Adrenal gland (tissue), 12 donors: ENCODE results near the gene ULK3. TPM values are rescaled to one million over a fixed set of nuclear protein-coding genes. Genes with fewer than 3 reads are reported as not detected.
A peak's percentile ranks its signal among the peaks of the same experiment; 100 is the strongest.

Source experiments
- DNase-seq, 7 donors: peaks; one replicate each; pipeline ENCODE4 v3.0.0-alpha.2; 2019 to 2020
- H3K27ac ChIP-seq, 5 donors: fragments of 200-600 bp; sonication (generic) in 4 of 5; 1 replicate in 3 of 5; 2 replicates in 2 of 5; pipeline versions ENCODE4 v1.5.1 to v1.8.0; 2016 to 2020; ENCODE audit warnings: mild to moderate bottlenecking in 1 of 5
- H3K27me3 ChIP-seq: fragments of 200-600 bp; 2 replicates; pipeline ENCODE4 v1.8.0; 2021
- H3K36me3 ChIP-seq, 2 donors: fragments of 200-600 bp; replicated peaks in 1 of 2; 1 replicate in 1 of 2; 2 replicates in 1 of 2; pipeline versions ENCODE4 v1.5.1 to v1.8.0; 2018 to 2022
- H3K4me1 ChIP-seq, 2 donors: fragments of 200-600 bp; replicated peaks in 1 of 2; 1 replicate in 1 of 2; 2 replicates in 1 of 2; pipeline versions ENCODE4 v1.5.1 to v1.8.0; 2018 to 2021
- H3K4me3 ChIP-seq, 4 donors: fragments of 200-600 bp; sonication (generic) in 3 of 4; one replicate each; pipeline ENCODE4 v1.5.1; 2016 to 2018
- H3K9me3 ChIP-seq, 3 donors: fragments of 200-600 bp; sonication (generic) in 1 of 3; replicated peaks in 1 of 3; 1 replicate in 2 of 3; 2 replicates in 1 of 3; pipeline versions ENCODE4 v1.5.1 to v1.8.0; 2016 to 2021
- CTCF ChIP-seq, 6 experiments: fragments of 450-650 bp in 4 of 6; fragments of 200-600 bp in 2 of 6; sonication (generic) in 1 of 6; IDR thresholded peaks; 1 replicate in 5 of 6; 2 replicates in 1 of 6; pipeline versions ENCODE4 v1.5.1 to v1.8.0; 2016 to 2021; ENCODE audit warnings: antibody characterized with exemption in 6 of 6, mild to moderate bottlenecking in 2 of 6, moderate library complexity in 1 of 6
- POLR2A ChIP-seq, 2 donors: fragments of 450-650 bp; IDR thresholded peaks; one replicate each; pipeline ENCODE4 v1.6.1; 2017; ENCODE audit warnings: antibody characterized with exemption in 2 of 2, mild to moderate bottlenecking in 2 of 2, moderate library complexity in 1 of 2
- WGBS, 4 donors: extraction: QIAGEN DNeasy Blood & Tissue Kit in 2 of 4; methylation state at CpG; one replicate each; pipeline versions ENCODE4 v1.1.5 to v1.1.7; 2013 to 2017; 5-methylcytosine and 5-hydroxymethylcytosine counted together
- intact Hi-C, 2 donors: fragments of 100-400 bp; cut with DNase I; formaldehyde crosslinking; loops; one replicate each; pipeline versions ENCODE4 v1.14.1 to v1.15.0; 2022 to 2023
- polyA plus RNA-seq, 3 donors: library from polyadenylated mRNA; stranded (reverse); fragments of 200-250 nt in 2 of 3; fragments of 350-450 nt in 1 of 3; fragmentation: Illumina TruSeq in 1 of 3; extraction: RNeasy Lipid Tissue Mini Kit (QIAGEN cat#74804) in 1 of 3; gene quantifications; one replicate each; pipeline ENCODE4 v1.2.3, GENCODE V29; 2013 to 2014
- total RNA-seq, 9 donors: library from RNA; depleted of rRNA in 4 of 9; stranded (reverse); fragments of >200 nt in 4 of 9; fragments of 120-200 nt in 1 of 9; fragmentation: NEBNext Ultra II Directional in 1 of 9; extraction: Animal tissue kit (Norgen Biotek cat#: 25700) in 1 of 9; gene quantifications; one replicate each; pipeline versions ENCODE4 v1.1.0 to v1.2.4, GENCODE V29; 2013 to 2023
- donor health status: healthy with polysubstance abuse.
- donor health status: Bipolar disorder and iron deficiency.
- donor health status: DM: yes; HTN: yes; CAD: no.
- donor health status: DM: no; HTN: no; CAD: no.
- donor health status: DM: no; HTN: no; CAD: no.
- donor health status: DM: yes; HTN: yes; CAD: no.

ULK3 gene
- total and polyA plus RNA-seq, 12 donors = 21.7 to 126 (median 52.5) TPM

DNA sequence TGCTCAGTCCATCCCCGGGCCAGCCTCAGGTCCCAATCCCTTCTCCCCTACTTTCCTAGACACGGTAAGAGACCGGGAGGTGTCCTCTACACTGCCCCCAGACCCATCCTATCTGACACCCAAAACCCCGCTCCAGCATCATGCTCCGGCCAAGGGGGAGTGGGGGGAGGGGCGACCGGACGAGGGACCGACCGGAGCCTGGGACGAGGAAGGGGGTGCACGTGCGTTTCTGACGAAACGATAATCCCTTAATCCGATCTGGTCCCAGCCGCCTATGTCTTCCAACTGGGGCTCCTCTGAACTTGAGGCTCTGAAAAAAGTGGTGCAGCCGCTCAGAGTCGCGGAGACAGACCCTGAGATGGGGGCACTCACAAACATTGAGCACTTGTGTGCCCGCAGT is 16.0 kb downstream of the ULK3 start:
- Histone ChIP-seq H3K9me3 (no peaks in the 10 kb centered on the region), H3K4me3 (no peak overlapping the region), H3K36me3 (no peaks in the 10 kb centered on the region), H3K27ac (no peak overlapping the region), H3K4me1 (peaks cover 0 to 3% of the 10 kb centered on the region in 2 donors), H3K27me3 (no peaks in the 10 kb centered on the region)
- TF ChIP-seq POLR2A (IDR thresholded peaks at IDR 0.05) (no peak), CTCF (IDR thresholded peaks at IDR 0.05) (no peak)
- no peak for DNase-seq
- 17 to 42% (median 24%) methylated on average over 4 to 21 of the region's 21 CpGs for WGBS, 4 donors
- intact Hi-C loops = no loop called here

GRCh38 chr15:74826364-74826819 is 16.6 kb downstream of the ULK3 start, which contains the start of gene CPLX3:
TSS of gene CPLX3 (plus strand) at chr15:74826627. CDS start at chr15:74826704, 77 bp downstream.
- Histone ChIP-seq H3K36me3 (no peaks in the 10 kb centered on the region), H3K4me1 (peaks cover 0 to 3% of the 10 kb centered on the region in 2 donors), H3K9me3 (no peaks in the 10 kb centered on the region), H3K27me3 (no peaks in the 10 kb centered on the region), H3K27ac (no peak within 1 kb of the TSS), H3K4me3 (no peak within 1 kb of the TSS)
- WGBS, 4 donors = 2 to 16% (median 4%) methylated on average over 19 to 43 of the region's 44 CpGs; no CpG with 5 or more reads in 1 of the 4 donors
- peak in 6 of 7 donors; percentile 27 to 63 (median 50) for DNase-seq
- TF ChIP-seq POLR2A (IDR thresholded peaks at IDR 0.05) = no peak
- no peak for TF ChIP-seq CTCF (IDR thresholded peaks at IDR 0.05)
- intact Hi-C loops = no loop called here

DNA sequence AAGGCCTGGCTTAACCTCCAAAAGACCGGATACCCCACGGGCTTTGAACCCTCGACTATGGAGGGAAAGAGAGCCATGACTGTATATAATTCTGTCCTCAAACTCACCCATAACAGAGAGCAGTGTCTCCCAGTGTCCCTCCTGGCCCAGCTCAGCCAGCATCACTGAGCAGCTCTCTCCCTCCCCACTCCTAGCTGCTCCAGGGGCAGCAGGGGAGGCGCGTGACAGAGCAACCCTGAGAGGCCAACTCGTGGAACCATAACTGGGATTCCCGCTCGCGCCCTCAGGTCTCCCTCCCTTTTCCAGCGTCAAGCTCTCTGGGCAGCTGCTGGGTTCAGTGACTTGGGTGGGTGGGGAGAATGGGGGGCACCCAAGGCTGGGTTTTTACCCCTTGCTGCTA is 17.1 kb downstream of the ULK3 start:
- Histone ChIP-seq H3K27ac (no peak overlapping the region), H3K27me3 (no peaks in the 10 kb centered on the region), H3K36me3 (no peaks in the 10 kb centered on the region), H3K9me3 (no peaks in the 10 kb centered on the region), H3K4me1 (peaks cover 0 to 3% of the 10 kb centered on the region in 2 donors), H3K4me3 (no peak overlapping the region)
- no peak for TF ChIP-seq CTCF (IDR thresholded peaks at IDR 0.05)
- no peak for TF ChIP-seq POLR2A (IDR thresholded peaks at IDR 0.05)
- intact Hi-C loops = no loop called here
- WGBS, 4 donors = 47 to 56% (median 53%) methylated on average over 3 to 10 of the region's 10 CpGs
- DNase-seq = peak in 1 of 7 donors; percentile 13

GRCh38 chr15:74824976-74825375 is 18.0 kb downstream of the ULK3 start:
- Histone ChIP-seq H3K4me3 (no peak overlapping the region), H3K9me3 (no peaks in the 10 kb centered on the region), H3K4me1 (peaks cover 0 to 3% of the 10 kb centered on the region in 2 donors), H3K27ac (no peak overlapping the region), H3K36me3 (no peaks in the 10 kb centered on the region), H3K27me3 (no peaks in the 10 kb centered on the region)
- 82 to 85% (median 83%) methylated on average over 7 of the region's 7 CpGs for WGBS, 4 donors
- intact Hi-C loops = no loop called here
- no peak for TF ChIP-seq POLR2A (IDR thresholded peaks at IDR 0.05)
- TF ChIP-seq CTCF (IDR thresholded peaks at IDR 0.05) = no peak
- no peak for DNase-seq
